H9 (cell line): Measurements from ENCODE around the gene GPS1. TPM values are rescaled to one million over a fixed set of nuclear protein-coding genes. Genes with fewer than 3 reads are reported as not detected.

Experiments used
- DNase-seq: peaks from one replicate; pipeline ENCODE4 v3.0.0-alpha.2; 2017
- H2AFZ ChIP-seq: one replicate; pipeline ENCODE4 v1.6.1; 2013; ENCODE audit warnings: mild to moderate bottlenecking, low read length, control low read depth, moderate library complexity
- H2AK5ac ChIP-seq: 2 replicates; pipeline ENCODE4 v1.6.1; 2013; ENCODE audit warnings: low read length, control low read depth, mixed read lengths; ENCODE audit not compliant: insufficient read length
- H2BK120ac ChIP-seq: one replicate; pipeline ENCODE4 v1.6.1; 2013; ENCODE audit warnings: low read depth, mild to moderate bottlenecking, low read length, control low read depth, inconsistent platforms; ENCODE audit not compliant: poor library complexity, severe bottlenecking
- H2BK12ac ChIP-seq: 2 replicates; pipeline ENCODE4 v1.6.1; 2013; ENCODE audit warnings: low read length, control low read depth, mixed read lengths, low read depth; ENCODE audit not compliant: insufficient read length
- H2BK15ac ChIP-seq: 2 replicates; pipeline ENCODE4 v1.6.1; 2013; ENCODE audit warnings: low read depth, low read length, control low read depth
- H2BK20ac ChIP-seq: one replicate; pipeline ENCODE4 v1.6.1; 2013; ENCODE audit warnings: low read depth, mild to moderate bottlenecking, low read length, control low read depth, inconsistent platforms; ENCODE audit not compliant: poor library complexity, severe bottlenecking
- H2BK5ac ChIP-seq: 2 replicates; pipeline ENCODE4 v1.6.1; 2013; ENCODE audit warnings: low read length, control low read depth, mixed read lengths; ENCODE audit not compliant: insufficient read length
- H3K14ac ChIP-seq: 2 replicates; pipeline ENCODE4 v1.6.1; 2013; ENCODE audit warnings: low read length, control low read depth; ENCODE audit not compliant: insufficient read depth
- H3K18ac ChIP-seq: 2 replicates; pipeline ENCODE4 v1.6.1; 2013; ENCODE audit warnings: low read depth, mild to moderate bottlenecking, mixed read lengths, low read length, control low read depth; ENCODE audit not compliant: insufficient read length
- H3K23ac ChIP-seq: 2 replicates; pipeline ENCODE4 v1.6.1; 2013; ENCODE audit warnings: low read length, control low read depth, mixed read lengths, low read depth; ENCODE audit not compliant: insufficient read length
- H3K23me2 ChIP-seq: 2 replicates; pipeline ENCODE4 v1.6.1; 2013; ENCODE audit warnings: low read depth, mild to moderate bottlenecking, mixed read lengths, low read length, control low read depth; ENCODE audit not compliant: insufficient read length, poor library complexity, severe bottlenecking
- H3K27ac ChIP-seq: 2 replicates; pipeline ENCODE4 v1.5.1; 2013; ENCODE audit warnings: low read length, control low read depth, mixed read lengths, low read depth; ENCODE audit not compliant: insufficient read length
- H3K27me3 ChIP-seq: 2 replicates; pipeline ENCODE4 v1.6.1; 2013; ENCODE audit warnings: low read length, control low read depth, inconsistent platforms; ENCODE audit not compliant: insufficient read depth
- H3K4ac ChIP-seq: 2 replicates; pipeline ENCODE4 v1.6.1; 2013; ENCODE audit warnings: low read depth, mild to moderate bottlenecking, control low read depth, inconsistent platforms, low read length, moderate library complexity
- H3K4me1 ChIP-seq: 2 replicates; pipeline ENCODE4 v1.6.1; 2013; ENCODE audit warnings: low read length, control low read depth, inconsistent platforms; ENCODE audit not compliant: insufficient read depth
- H3K4me2 ChIP-seq: 2 replicates; pipeline ENCODE4 v1.6.1; 2013; ENCODE audit warnings: low read length, control low read depth, mixed read lengths; ENCODE audit not compliant: insufficient read length, insufficient read depth
- H3K56ac ChIP-seq: 2 replicates; pipeline ENCODE4 v1.6.1; 2013; ENCODE audit warnings: low read depth, mild to moderate bottlenecking, mixed read lengths, low read length, control low read depth; ENCODE audit not compliant: insufficient read length
- H3K79me1 ChIP-seq: 2 replicates; pipeline ENCODE4 v1.6.1; 2013; ENCODE audit warnings: low read depth, mild to moderate bottlenecking, moderate library complexity, low read length, control low read depth, inconsistent platforms; ENCODE audit not compliant: insufficient read depth, poor library complexity, severe bottlenecking
- H3K79me2 ChIP-seq: 2 replicates; pipeline ENCODE4 v1.6.1; 2013; ENCODE audit warnings: low read length, control low read depth, inconsistent platforms; ENCODE audit not compliant: insufficient read depth
- H3K9ac ChIP-seq: 2 replicates; pipeline ENCODE4 v1.6.1; 2013; ENCODE audit warnings: low read length, control low read depth, mixed read lengths; ENCODE audit not compliant: insufficient read length; ENCODE audit errors: extremely low read depth
- H3K9me3 ChIP-seq: one replicate; pipeline ENCODE4 v1.6.1; 2013; ENCODE audit warnings: low read depth, low read length, inconsistent platforms; ENCODE audit not compliant: control insufficient read depth
- H3T11ph ChIP-seq: one replicate; pipeline ENCODE4 v1.6.1; 2013; ENCODE audit warnings: mild to moderate bottlenecking, low read length, control low read depth, inconsistent platforms
- H4K20me1 ChIP-seq: one replicate; pipeline ENCODE4 v1.6.1; 2013; ENCODE audit not compliant: control insufficient read depth, insufficient read length, insufficient read depth
- H4K5ac ChIP-seq: 2 replicates; pipeline ENCODE4 v1.6.1; 2013; ENCODE audit warnings: low read depth, mild to moderate bottlenecking, mixed read lengths, low read length, control low read depth; ENCODE audit not compliant: insufficient read length
- H4K8ac ChIP-seq: replicated peaks from 2 replicates; pipeline ENCODE4 v1.6.1; 2013; ENCODE audit warnings: low read length, control low read depth, mixed read lengths, low read depth; ENCODE audit not compliant: insufficient read length
- H4K91ac ChIP-seq: 2 replicates; pipeline ENCODE4 v1.6.1; 2013; ENCODE audit warnings: low read depth, mild to moderate bottlenecking, moderate library complexity, mixed read lengths, low read length, control low read depth; ENCODE audit not compliant: insufficient read length
- H3K27ac Mint-ChIP-seq, 3 experiments: 2 replicates in 2 of 3; 3 replicates in 1 of 3; pipeline ENCODE4 v1.8.0; 2020 to 2021; ENCODE audit warnings: mixed read lengths in 3 of 3, mild to moderate bottlenecking in 1 of 3, moderate library complexity in 1 of 3
- H3K27me3 Mint-ChIP-seq: 2 replicates; pipeline ENCODE4 v1.8.0; 2021; ENCODE audit warnings: low read depth, mild to moderate bottlenecking, moderate library complexity, mixed read lengths
- H3K36me3 Mint-ChIP-seq, 3 experiments: 2 replicates in 2 of 3; 3 replicates in 1 of 3; pipeline ENCODE4 v1.8.0; 2020 to 2021; ENCODE audit warnings: low read depth in 3 of 3, mixed read lengths in 3 of 3; ENCODE audit not compliant: insufficient read depth in 1 of 3
- H3K4me1 Mint-ChIP-seq, 2 experiments: 2 replicates each; pipeline ENCODE4 v1.8.0; 2020; ENCODE audit warnings: mixed read lengths in 2 of 2
- H3K4me3 Mint-ChIP-seq, 2 experiments: 2 replicates in 1 of 2; 3 replicates in 1 of 2; pipeline ENCODE4 v1.8.0; 2020 to 2021; ENCODE audit warnings: mild to moderate bottlenecking in 2 of 2, mixed read lengths in 2 of 2, moderate library complexity in 1 of 2
- H3K9me3 Mint-ChIP-seq, 2 experiments: 2 replicates in 1 of 2; 3 replicates in 1 of 2; pipeline ENCODE4 v1.8.0; 2020; ENCODE audit warnings: mild to moderate bottlenecking in 2 of 2, mixed read lengths in 2 of 2, moderate library complexity in 1 of 2
- WGBS: extraction: QIAGEN DNeasy Blood & Tissue Kit; methylation state at CpG from one replicate; pipeline ENCODE4 v1.1.7; 2013; ENCODE audit warnings: missing lambda C conversion rate, low lambda C conversion rate, mixed read lengths; ENCODE audit not compliant: insufficient read length; ENCODE audit errors: extremely low coverage; 5-methylcytosine and 5-hydroxymethylcytosine counted together
- total RNA-seq: library from RNA; stranded (reverse); gene quantifications from 2 replicates; pipeline ENCODE4 v1.2.1, GENCODE V29; 2021
- TF ChIP-seq, protein P1 (sequence below): fragments of 200-600 bp; sonication (generic); conservative IDR thresholded peaks from 3 replicates; pipeline ENCODE4 v1.8.0; 2021; ENCODE audit warnings: antibody characterized with exemption, mild to moderate bottlenecking

Gene GPS1
- total RNA-seq, 1 experiment from 2014 or later = 164 TPM

DNA sequence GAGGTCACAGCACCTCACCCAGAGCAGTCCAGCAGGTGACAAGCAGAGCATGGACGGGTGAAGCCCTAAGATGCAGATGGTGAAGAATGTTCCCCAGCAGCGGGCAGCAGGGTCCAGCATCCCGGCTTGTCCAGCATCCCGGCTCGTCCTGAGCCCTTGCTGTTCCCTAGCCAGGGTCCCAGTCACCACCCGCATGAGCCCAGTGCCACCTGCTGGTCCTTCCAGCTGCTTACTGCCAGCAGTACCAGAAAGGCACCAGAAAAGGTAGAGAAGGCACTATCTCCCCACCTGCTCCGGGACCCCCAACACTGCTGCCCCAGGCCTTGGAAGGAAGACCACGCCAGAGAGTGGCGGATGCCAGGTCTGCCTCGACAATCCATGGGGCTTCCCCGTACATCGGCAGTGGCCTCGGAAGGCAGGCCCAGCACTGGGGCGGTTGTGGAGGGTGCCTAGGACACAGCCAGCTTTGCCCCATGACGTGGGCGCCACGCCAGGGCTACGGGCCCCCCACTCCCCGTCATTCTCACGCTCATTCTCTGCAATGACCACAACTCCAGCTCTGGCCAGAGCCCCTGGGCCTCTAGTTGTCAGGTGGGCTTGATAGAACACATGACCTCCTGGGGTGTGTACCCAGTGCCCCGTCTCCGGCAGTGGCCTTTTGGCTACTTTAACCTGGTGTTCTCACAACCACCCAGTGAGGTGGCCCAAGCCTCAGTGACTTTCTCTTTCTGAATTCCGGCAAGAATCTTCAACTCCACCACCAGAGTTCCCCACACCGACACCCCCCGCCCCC, 30.4 kb upstream of the GPS1 start:
- Histone ChIP-seq H3K4ac (no peak overlapping the region), H2AK5ac (no peak overlapping the region), H3K27ac (no peak overlapping the region), H3T11ph (no peak overlapping the region), H3K9ac (no peak overlapping the region), H3K18ac (no peak overlapping the region), H3K9me3 (no peaks in the 10 kb centered on the region), H3K56ac (no peak overlapping the region), H4K91ac (no peak overlapping the region), H4K8ac (no peak overlapping the region), H2BK15ac (no peak overlapping the region), H2BK120ac (no peak overlapping the region), H3K14ac (no peak overlapping the region), H4K5ac (no peak overlapping the region), H3K4me1 (no peaks in the 10 kb centered on the region), H2AFZ (no peak overlapping the region), H3K79me1 (peaks cover 5% of the 10 kb centered on the region), H3K23me2 (peaks cover 5% of the 10 kb centered on the region), H3K4me2 (peak overlapping the region; percentile 89), H2BK20ac (no peak overlapping the region), H3K27me3 (no peaks in the 10 kb centered on the region), H4K20me1 (no peaks in the 10 kb centered on the region), H3K79me2 (no peaks in the 10 kb centered on the region), H2BK5ac (no peak overlapping the region), H3K23ac (no peak overlapping the region), H2BK12ac (no peak overlapping the region)
- Mint-ChIP-seq H3K36me3 (peaks cover 3 to 12% (median 5%) of the 10 kb centered on the region in 3 experiments; a peak in 5 of 7 replicates), H3K27me3 (no peaks in the 10 kb centered on the region; the same call in 1 of the 2 replicates), H3K4me3 (peak overlapping the region; percentile 79 to 88), H3K9me3 (peaks cover 0 to 2% of the 10 kb centered on the region in 2 experiments; a peak in 1 of 5 replicates), H3K4me1 (peaks cover 7 to 16% of the 10 kb centered on the region in 2 experiments), H3K27ac (no peak overlapping the region)
- TF ChIP-seq, protein P1, sequence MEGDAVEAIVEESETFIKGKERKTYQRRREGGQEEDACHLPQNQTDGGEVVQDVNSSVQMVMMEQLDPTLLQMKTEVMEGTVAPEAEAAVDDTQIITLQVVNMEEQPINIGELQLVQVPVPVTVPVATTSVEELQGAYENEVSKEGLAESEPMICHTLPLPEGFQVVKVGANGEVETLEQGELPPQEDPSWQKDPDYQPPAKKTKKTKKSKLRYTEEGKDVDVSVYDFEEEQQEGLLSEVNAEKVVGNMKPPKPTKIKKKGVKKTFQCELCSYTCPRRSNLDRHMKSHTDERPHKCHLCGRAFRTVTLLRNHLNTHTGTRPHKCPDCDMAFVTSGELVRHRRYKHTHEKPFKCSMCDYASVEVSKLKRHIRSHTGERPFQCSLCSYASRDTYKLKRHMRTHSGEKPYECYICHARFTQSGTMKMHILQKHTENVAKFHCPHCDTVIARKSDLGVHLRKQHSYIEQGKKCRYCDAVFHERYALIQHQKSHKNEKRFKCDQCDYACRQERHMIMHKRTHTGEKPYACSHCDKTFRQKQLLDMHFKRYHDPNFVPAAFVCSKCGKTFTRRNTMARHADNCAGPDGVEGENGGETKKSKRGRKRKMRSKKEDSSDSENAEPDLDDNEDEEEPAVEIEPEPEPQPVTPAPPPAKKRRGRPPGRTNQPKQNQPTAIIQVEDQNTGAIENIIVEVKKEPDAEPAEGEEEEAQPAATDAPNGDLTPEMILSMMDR = peak; percentile 52; the same call in 2 of the 3 replicates
- peak; percentile 74 for DNase-seq
- WGBS = no CpG with 5 or more reads among the region's 25 CpGs
